ENCODE data around the gene SMPD2.

The SMPD2 gene, protein sequence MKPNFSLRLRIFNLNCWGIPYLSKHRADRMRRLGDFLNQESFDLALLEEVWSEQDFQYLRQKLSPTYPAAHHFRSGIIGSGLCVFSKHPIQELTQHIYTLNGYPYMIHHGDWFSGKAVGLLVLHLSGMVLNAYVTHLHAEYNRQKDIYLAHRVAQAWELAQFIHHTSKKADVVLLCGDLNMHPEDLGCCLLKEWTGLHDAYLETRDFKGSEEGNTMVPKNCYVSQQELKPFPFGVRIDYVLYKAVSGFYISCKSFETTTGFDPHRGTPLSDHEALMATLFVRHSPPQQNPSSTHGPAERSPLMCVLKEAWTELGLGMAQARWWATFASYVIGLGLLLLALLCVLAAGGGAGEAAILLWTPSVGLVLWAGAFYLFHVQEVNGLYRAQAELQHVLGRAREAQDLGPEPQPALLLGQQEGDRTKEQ
- 19.9 to 33.1 reads per million in 2 donors for total RNA-seq

DNA sequence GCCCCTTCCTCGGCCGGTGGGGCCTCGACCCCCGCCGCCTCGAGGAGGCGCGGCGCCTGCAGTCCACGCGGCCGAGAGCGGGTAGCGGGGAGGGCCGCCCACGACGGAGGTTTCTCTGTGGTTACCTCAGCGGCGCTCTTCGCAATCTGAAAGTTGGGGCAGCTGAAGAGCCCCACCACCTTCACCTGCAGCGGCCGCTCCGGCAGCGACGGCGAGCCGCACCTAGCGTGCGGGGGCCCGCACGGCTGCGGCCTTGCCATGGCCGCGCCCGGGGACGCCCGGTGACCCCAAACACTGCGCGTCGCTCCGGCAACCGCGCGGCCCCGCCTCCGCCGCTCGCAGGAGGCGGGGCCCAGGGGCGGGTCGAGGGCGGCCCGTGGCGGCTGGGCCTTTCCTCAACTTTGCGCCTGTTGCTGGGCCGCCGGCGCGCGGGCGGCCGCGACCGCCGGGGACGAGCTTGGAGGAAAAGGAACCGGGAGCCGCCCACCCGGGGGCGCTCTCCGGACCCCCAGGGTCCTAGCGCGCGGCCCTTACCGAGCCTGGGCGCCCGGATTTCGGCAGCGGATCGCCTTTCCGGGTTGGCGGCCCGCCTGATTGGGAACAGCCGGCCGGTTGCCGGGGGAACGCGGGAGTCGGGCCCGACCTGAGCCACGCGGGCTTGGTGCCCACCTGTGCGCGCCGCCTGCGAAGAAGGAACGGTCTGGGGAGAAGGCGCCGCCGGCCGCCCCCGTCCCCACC lies at the start of gene SMPD2, which contains the start of gene PPIL6:
SMPD2 (plus strand) TSS at position 394 of the 738 bp plus-strand sequence. CDS start 398 bp downstream, outside the sequence.
PPIL6 (minus strand) TSS at position 298 of the 738 bp plus-strand sequence; CDS start at position 260, 38 bp downstream.
- DNase-seq = peak; percentile 70

GRCh38 chr6:109393157-109393885 lies 47.2 kb upstream of the SMPD2 start:
- no peak for DNase-seq

- DNase-seq = no peak
Measured at GRCh38 chr6:109393886-109394281, 46.6 kb upstream of the SMPD2 start.

DNA sequence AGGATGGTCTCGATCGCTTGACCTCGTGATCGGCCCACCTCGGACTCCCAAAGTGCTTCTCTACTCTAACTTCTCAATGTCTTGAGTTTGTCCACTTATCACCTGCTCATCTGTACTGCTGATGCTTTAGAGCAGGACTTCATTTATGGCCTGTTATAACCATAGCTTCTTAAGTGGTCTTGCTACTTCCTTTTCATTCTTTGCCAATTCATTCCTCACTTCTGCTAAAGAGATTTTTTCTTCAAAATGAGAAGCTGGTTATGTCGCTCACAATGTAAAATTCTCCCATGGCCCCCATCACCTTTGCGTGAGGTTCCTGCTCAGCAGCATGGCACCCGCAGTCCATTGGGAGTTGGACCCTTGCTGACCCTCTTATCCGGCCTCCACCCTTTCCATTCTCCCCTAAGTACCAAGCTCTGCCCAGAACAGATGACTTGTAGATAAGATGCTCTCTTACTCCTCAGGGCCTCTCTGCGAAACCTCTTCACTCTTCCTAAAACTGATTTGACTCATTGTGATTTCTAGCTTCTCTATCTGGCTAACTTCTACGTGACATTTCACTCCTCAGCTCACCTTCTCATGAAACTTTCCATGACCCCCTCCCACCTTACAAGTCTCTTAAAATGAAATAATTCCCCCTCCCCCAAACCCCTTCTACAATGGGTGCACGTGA lies 44.3 kb upstream of the SMPD2 start:
- no peak for DNase-seq

- DNase-seq = no peak
Measured at GRCh38 chr6:109397020-109397419, 43.5 kb upstream of the SMPD2 start.

DNA sequence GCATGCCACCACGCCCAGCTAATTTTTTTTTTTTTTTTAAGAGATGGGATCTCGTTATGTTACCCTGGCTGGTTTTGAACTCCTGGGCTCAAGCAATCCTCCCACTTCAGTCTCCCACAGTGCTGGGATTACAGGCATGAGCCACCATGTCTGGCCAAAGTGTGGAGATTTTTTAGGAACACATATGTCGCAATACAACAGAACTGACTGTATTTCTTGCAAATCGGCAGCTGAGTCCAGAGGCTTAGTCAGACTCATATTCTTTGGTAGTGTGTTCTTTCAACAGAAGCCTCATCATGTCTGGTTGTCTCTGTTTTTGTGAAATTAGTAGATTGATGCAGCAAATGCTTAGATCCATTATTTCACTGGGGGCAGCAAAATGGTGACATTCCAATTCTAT lies 34.3 kb upstream of the SMPD2 start:
- DNase-seq = no peak

- DNase-seq = no peak
Measured at GRCh38 chr6:109411034-109411433, 29.5 kb upstream of the SMPD2 start.

DNA sequence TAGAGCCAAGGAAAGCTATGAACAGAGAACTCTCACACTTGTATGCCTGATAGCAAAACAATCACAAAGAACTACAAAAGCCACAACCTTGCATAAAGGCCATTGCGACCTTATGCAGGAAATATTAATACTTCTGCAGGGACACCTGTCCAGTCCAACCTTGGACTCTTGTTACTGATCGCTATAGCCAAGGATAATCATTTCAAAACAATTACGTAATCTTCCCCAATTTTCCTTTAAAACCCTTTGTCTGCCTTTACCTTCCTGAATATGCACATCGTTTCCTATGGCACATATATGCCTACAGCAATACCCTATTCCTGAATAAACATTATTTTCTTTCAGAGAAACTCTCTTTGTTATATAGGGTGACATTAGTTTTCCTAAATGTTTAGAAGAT lies 22.9 kb upstream of the SMPD2 start:
- DNase-seq = no peak

DNA sequence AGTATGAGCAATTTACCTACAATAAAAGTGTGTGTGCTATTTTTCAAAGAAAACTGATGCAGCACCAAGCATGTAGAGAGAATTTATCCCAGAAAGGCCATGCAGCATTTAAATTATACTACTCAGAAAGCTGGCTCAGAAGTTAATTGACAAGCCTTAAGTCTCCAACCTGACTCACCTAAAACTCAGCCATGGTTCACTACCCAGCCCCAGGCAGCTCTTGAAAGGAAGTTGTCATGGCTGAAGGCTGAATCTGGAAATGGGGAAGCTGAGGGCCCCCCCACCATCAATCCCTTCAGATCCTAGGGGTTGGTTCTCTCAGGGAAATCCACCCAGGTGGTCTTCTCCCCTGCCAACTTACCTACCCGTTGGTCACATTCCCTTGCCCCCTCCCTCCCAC lies 19.8 kb upstream of the SMPD2 start:
- no peak for DNase-seq

- DNase-seq = no peak
Measured at GRCh38 chr6:109421184-109421583, 19.3 kb upstream of the SMPD2 start.

GRCh38 chr6:109424946-109425345 lies 15.6 kb upstream of the SMPD2 start:
- DNase-seq = no peak

DNA sequence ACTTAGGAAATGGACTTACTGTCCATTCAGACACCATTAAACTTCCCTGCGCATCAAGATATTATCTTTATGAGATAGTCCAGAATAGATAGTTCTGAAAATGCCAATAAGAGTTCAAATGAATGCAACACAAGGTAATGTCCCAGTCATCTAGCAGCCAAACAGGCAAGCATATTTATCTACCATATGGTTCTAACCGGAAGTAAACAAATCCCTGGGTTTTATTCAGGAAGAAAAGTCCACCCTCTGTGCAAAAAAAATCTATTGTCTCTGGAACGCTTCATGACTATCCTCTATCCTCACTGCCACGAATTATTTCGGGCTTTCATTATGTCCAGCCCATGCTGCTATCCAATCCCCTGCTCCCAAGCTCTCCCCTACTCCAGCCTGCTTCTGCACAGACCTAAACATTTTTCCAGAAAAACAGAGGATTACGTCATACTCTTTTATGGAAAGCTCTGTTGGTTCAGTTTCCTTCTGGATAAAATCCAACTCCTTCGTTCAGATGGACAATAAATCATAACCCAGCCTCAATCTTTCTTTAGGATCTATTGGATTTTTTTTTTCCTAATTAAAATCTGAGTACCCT lies 11.5 kb upstream of the SMPD2 start:
- no peak for DNase-seq

GRCh38 chr6:109429496-109429895 lies 11.0 kb upstream of the SMPD2 start:
- DNase-seq = no peak

DNA sequence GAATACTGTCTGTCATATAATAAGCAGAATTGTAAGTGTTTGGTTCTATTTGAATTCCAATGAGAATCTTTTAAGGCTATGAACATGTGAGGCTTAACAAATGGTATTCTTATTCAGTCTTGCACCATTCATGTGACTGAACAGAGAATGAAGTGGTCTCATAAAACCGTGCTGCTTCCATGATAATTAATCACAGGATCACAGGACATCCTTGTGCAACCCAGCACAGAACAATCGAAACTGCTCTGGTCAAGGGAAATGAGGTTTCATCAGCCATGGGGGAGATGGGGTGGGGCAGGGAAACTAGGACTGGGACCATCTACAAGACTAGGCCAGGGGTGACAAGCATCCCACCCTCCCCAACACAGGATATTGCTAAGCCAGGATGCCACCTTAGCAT lies 6.1 kb upstream of the SMPD2 start:
- DNase-seq = no peak

DNA sequence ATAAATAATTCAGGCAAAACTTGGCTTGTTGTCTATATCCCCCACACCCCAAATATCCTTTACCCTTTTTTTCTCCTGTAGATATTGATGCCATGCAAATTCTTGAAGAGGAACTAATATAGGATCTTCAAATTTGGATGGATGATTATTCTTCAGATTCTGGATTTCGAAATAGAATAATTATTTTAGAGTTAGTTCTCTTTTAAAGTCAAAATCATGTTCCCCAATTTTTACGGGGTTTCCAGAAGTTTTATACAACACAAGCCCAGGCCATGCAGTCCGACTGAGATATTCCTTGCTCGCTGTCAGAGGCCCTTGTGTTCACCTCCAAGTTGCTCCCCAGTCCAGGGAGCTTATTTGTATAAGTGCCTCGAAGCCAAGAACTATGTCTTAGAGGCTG lies 4.5 kb upstream of the SMPD2 start:
- no peak for DNase-seq

- DNase-seq = peak; percentile 44
Measured at GRCh38 chr6:109441069-109441816, 719 bp downstream of the SMPD2 start.

DNA sequence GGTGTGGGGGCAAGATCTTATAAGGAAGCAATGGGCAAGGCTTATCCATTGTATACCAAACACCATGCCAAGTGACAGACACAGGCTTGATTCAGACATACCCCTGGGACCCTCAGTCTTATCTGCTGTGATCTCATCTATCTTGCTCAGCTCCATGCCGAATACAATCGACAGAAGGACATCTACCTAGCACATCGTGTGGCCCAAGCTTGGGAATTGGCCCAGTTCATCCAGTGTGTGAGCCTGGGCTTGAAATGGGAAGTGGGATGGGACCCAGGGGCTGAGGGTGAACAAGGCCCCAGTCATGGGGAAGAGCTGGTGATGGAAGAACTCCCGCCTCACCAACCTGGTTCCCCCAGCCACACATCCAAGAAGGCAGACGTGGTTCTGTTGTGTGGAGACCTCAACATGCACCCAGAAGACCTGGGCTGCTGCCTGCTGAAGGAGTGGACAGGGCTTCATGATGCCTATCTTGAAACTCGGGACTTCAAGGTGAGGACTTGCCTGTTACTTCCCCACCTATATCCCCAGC lies 1.9 kb downstream of the SMPD2 start:
- DNase-seq = no peak

- DNase-seq = no peak
Measured at GRCh38 chr6:109443425-109443950, 3.0 kb downstream of the SMPD2 start.

GRCh38 chr6:109445382-109445781 lies 4.9 kb downstream of the SMPD2 start:
- DNase-seq = no peak

DNA sequence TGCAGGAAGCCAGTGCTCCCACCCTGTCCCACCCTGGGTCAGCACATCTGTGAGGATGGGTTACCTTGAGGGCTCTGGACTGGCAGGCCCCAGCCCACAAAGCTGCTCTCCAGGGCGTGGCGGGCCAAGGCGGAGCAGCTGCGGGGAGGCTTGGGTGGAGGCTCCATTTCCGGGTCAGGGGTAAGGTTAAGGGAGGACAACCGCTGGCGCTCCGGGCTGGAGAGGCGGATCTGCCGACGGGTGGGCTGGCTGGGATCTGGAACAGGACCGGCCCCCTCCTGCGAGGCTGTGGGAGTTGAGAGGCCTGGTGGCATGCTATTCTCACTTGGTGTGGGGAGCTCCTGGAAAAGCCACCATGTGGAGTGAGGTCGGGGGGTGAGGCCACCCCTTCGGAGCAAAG lies 5.5 kb downstream of the SMPD2 start:
- DNase-seq = no peak

- DNase-seq = no peak
Measured at GRCh38 chr6:109446541-109446940, 6.0 kb downstream of the SMPD2 start.

Data from T-helper 9 cell (primary cell).